Chondrocyte (in vitro differentiated cells): ENCODE data around the gene OR5AS1. TPM values are rescaled to one million over a fixed set of nuclear protein-coding genes. Genes with fewer than 3 reads are reported as not detected.
"Not testable (repeated sequence)": the region's sequence is repeated elsewhere in the genome, so short reads cannot be mapped to it uniquely, and the experiment has no call there.

Experiments
- DNase-seq: peaks from one replicate; pipeline ENCODE4 v3.0.0; 2021; ENCODE audit warnings: mixed read lengths, low spot score
- H3K27ac Mint-ChIP-seq: one replicate; pipeline ENCODE4 v1.8.0; 2021; ENCODE audit warnings: mild to moderate bottlenecking, moderate library complexity, mixed read lengths; ENCODE audit not compliant: unreplicated experiment
- H3K27me3 Mint-ChIP-seq: 2 replicates; pipeline ENCODE4 v1.8.0; 2021; ENCODE audit warnings: low read depth, mixed read lengths
- H3K36me3 Mint-ChIP-seq: 2 replicates; pipeline ENCODE4 v1.8.0; 2021; ENCODE audit warnings: low read depth, mixed read lengths
- H3K4me1 Mint-ChIP-seq: 2 replicates; pipeline ENCODE4 v1.8.0; 2021; ENCODE audit warnings: low read depth, mild to moderate bottlenecking, mixed read lengths
- H3K4me3 Mint-ChIP-seq: one replicate; pipeline ENCODE4 v1.8.0; 2021; ENCODE audit warnings: mild to moderate bottlenecking, moderate library complexity, mixed read lengths; ENCODE audit not compliant: unreplicated experiment
- H3K9me3 Mint-ChIP-seq: 2 replicates; pipeline ENCODE4 v1.8.0; 2021; ENCODE audit warnings: low read depth, mixed read lengths
- CTCF ChIP-seq: fragments of 200-600 bp; sonication (generic); IDR thresholded peaks from 2 replicates; pipeline ENCODE4 v1.5.0; 2021; ENCODE audit warnings: antibody characterized with exemption, mild to moderate bottlenecking, moderate library complexity
- total RNA-seq: library from RNA; stranded (reverse); gene quantifications from 3 replicates; pipeline ENCODE4 v1.2.1, GENCODE V29; 2021

The OR5AS1 gene
- total RNA-seq, 1 donor from 2014 or later, result not detected

GRCh38 chr11:56048480-56048879, 21.0 kb downstream of the OR5AS1 start:
- Mint-ChIP-seq H3K9me3 (peaks cover 5% of the 10 kb centered on the region), H3K27ac (no peak overlapping the region), H3K4me1 (no peaks in the 10 kb centered on the region), H3K36me3 (no peaks in the 10 kb centered on the region), H3K27me3 (no peaks in the 10 kb centered on the region), H3K4me3 (no peak overlapping the region)
- no peak for DNase-seq
- TF ChIP-seq CTCF, result no peak

- no peak for DNase-seq
- H3K27ac Mint-ChIP-seq, result no peak overlapping the region
- H3K27me3 Mint-ChIP-seq, result no peaks in the 10 kb centered on the region
- H3K4me3 Mint-ChIP-seq, result no peak overlapping the region
- H3K4me1 Mint-ChIP-seq, result no peaks in the 10 kb centered on the region
- H3K36me3 Mint-ChIP-seq, result no peaks in the 10 kb centered on the region
- H3K9me3 Mint-ChIP-seq, result peaks cover 3% of the 10 kb centered on the region
- TF ChIP-seq CTCF, result no peak
These were observed 22.0 kb downstream of the OR5AS1 start for GRCh38 chr11:56049487-56049886.

- DNase-seq, H3K36me3 Mint-ChIP-seq, H3K9me3 Mint-ChIP-seq, H3K4me1 Mint-ChIP-seq, H3K27me3 Mint-ChIP-seq, H3K4me3 Mint-ChIP-seq, H3K27ac Mint-ChIP-seq: not testable (repeated sequence)
These were observed 28.9 kb downstream of the OR5AS1 start for GRCh38 chr11:56056366-56056765.

GRCh38 chr11:56057661-56058237, 30.3 kb downstream of the OR5AS1 start:
- H3K4me1 Mint-ChIP-seq, H3K9me3 Mint-ChIP-seq, DNase-seq, H3K27ac Mint-ChIP-seq, H3K27me3 Mint-ChIP-seq, H3K4me3 Mint-ChIP-seq, H3K36me3 Mint-ChIP-seq: not testable (repeated sequence)

GRCh38 chr11:56058260-56058780, 30.9 kb downstream of the OR5AS1 start:
- H3K27me3 Mint-ChIP-seq, H3K9me3 Mint-ChIP-seq, H3K4me3 Mint-ChIP-seq, H3K4me1 Mint-ChIP-seq, H3K27ac Mint-ChIP-seq, H3K36me3 Mint-ChIP-seq, DNase-seq: not testable (repeated sequence)

GRCh38 chr11:56066980-56067379, 39.5 kb downstream of the OR5AS1 start:
- no peak overlapping the region for H3K27ac Mint-ChIP-seq
- H3K36me3 Mint-ChIP-seq, result no peaks in the 10 kb centered on the region
- no peak for DNase-seq
- H3K4me3 Mint-ChIP-seq, result no peak overlapping the region
- no peaks in the 10 kb centered on the region for H3K27me3 Mint-ChIP-seq
- no peak for TF ChIP-seq CTCF
- no peaks in the 10 kb centered on the region for H3K4me1 Mint-ChIP-seq
- peaks cover 12% of the 10 kb centered on the region for H3K9me3 Mint-ChIP-seq

Other genes starting within 250 kb of the OR5AS1 start
- gene OR5D14, start 232.1 kb upstream of the OR5AS1 start, total RNA-seq, result not detected in 3 replicates
- gene OR5L1, start 216.3 kb upstream of the OR5AS1 start, total RNA-seq, result not detected in 3 replicates
- not detected in 3 replicates for gene OR5D18, start 208.0 kb upstream of the OR5AS1 start, total RNA-seq
- gene OR5L2, start 200.4 kb upstream of the OR5AS1 start, total RNA-seq, result not detected in 3 replicates
- gene OR5D16, start 188.9 kb upstream of the OR5AS1 start, total RNA-seq, result not detected in 3 replicates
- gene TRIM51, start 144.4 kb upstream of the OR5AS1 start, total RNA-seq, result not detected in 3 replicates
- not detected in 3 replicates for gene OR5W2, start 113.1 kb upstream of the OR5AS1 start, total RNA-seq
- not detected in 3 replicates for gene OR5I1, start 91.3 kb upstream of the OR5AS1 start, total RNA-seq
- not detected in 3 replicates for gene OR10AG1, start 57.7 kb upstream of the OR5AS1 start, total RNA-seq
- not detected in 3 replicates for gene OR5F1, start 33.0 kb upstream of the OR5AS1 start, total RNA-seq
- not detected in 3 replicates for gene OR8I2, start 65.7 kb downstream of the OR5AS1 start, total RNA-seq
- gene OR8H2, start 76.0 kb downstream of the OR5AS1 start, total RNA-seq, result not detected in 3 replicates
- not detected in 3 replicates for gene OR8H3, start 94.7 kb downstream of the OR5AS1 start, total RNA-seq
- not detected in 3 replicates for gene OR8J3, start 112.5 kb downstream of the OR5AS1 start, total RNA-seq
- gene OR8K5, start 132.7 kb downstream of the OR5AS1 start, total RNA-seq, result not detected in 3 replicates
- gene OR5J2, start 149.0 kb downstream of the OR5AS1 start, total RNA-seq, result not detected in 3 replicates
- not detected in 3 replicates for gene OR5T2, start 206.6 kb downstream of the OR5AS1 start, total RNA-seq
- gene OR5T3, start 224.6 kb downstream of the OR5AS1 start, total RNA-seq, result not detected in 3 replicates
- not detected in 3 replicates for gene OR5T1, start 246.5 kb downstream of the OR5AS1 start, total RNA-seq